Activated T-helper 1 cell treated with Interleukin-2 at 50 U/mL for 16 hours (primary cell): Measurements from ENCODE around the gene CCDC171.

Experiments
- DNase-seq: peaks from one replicate; pipeline ENCODE4 v3.0.0-alpha.2; 2020; ENCODE audit warnings: low read depth

The CCDC171 gene

GRCh38 chr9:16001856-16002255 lies 449.0 kb downstream of the CCDC171 start:
- no peak for DNase-seq

GRCh38 chr9:16002816-16003215 lies 450.0 kb downstream of the CCDC171 start:
- no peak for DNase-seq

- DNase-seq = no peak
Measured at GRCh38 chr9:16003785-16004184, 450.9 kb downstream of the CCDC171 start.

GRCh38 chr9:16004613-16005012 lies 451.8 kb downstream of the CCDC171 start:
- DNase-seq = no peak

- DNase-seq = no peak
Measured at GRCh38 chr9:16010221-16010620, 457.4 kb downstream of the CCDC171 start.

- no peak for DNase-seq
Measured at GRCh38 chr9:16012621-16013020, 459.8 kb downstream of the CCDC171 start.

GRCh38 chr9:16013366-16013765 lies 460.5 kb downstream of the CCDC171 start:
- DNase-seq = no peak

GRCh38 chr9:16013826-16014225 lies 461.0 kb downstream of the CCDC171 start:
- no peak for DNase-seq

GRCh38 chr9:16022228-16022627 lies 469.4 kb downstream of the CCDC171 start:
- DNase-seq = no peak

- no peak for DNase-seq
Measured at GRCh38 chr9:16023446-16023845, 470.6 kb downstream of the CCDC171 start.
